Measurements from ENCODE around the gene ZNF865.

ZNF865 gene

DNA sequence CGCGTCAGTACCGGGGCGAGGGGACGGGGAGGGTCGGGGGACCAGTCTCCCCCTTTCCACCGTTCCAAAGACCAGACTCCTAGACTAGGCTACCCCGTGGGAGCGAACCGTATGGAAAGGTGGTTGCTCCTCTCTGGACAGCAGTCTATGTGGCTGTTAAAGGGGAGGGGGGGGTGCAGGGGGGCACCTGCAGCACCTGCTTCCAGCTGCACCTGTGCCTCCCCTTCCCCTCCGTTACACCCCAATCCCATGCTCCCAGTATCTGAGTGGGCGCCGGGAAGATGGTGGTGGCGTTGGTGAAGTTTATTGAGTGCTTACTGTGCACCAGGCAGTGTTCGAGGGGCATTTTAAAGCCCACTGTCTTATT, 4.8 kb upstream of the ZNF865 start:
- no peaks in the 10 kb centered on the region for H3K27me3 ChIP-seq (replicated peaks; ENCODE audit: insufficient read depth, low read length)
- peaks cover 12% of the 10 kb centered on the region; the same call in 1 of the 2 replicates for H3K4me1 ChIP-seq (ENCODE audit: low read length)
- peak overlapping the region; percentile 68; the same call in 1 of the 2 replicates for H3K9ac ChIP-seq (ENCODE audit: low read length)
- H3K36me3 ChIP-seq (replicated peaks; ENCODE audit: insufficient read depth, low read length): no peaks in the 10 kb centered on the region
- H2AFZ ChIP-seq (ENCODE audit: low read length): peak overlapping the region; percentile 40; the same call in 1 of the 2 replicates
- H3K27ac ChIP-seq (ENCODE audit: low read length): no peak overlapping the region
- 0 out of 2 replicates have a peak, but pooled peaks cover 7% of the 10 kb centered on the region for H3K79me2 ChIP-seq (ENCODE audit: low read length)
- H3K4me2 ChIP-seq (ENCODE audit: low read depth, low read length): peak overlapping the region; percentile 88
- H3K4me3 ChIP-seq (ENCODE audit: low read length): peak overlapping the region; percentile 66
- H3F3A ChIP-seq (ENCODE audit: insufficient read depth, low read length): peaks cover 31% of the 10 kb centered on the region
- DNase-seq: no peak
- TF ChIP-seq EZH2phosphoT487 (IDR thresholded peaks at IDR 0.05; ENCODE audit: low read length) (no peak), EZH2 (optimal IDR thresholded peaks at IDR 0.05; ENCODE audit: low read depth, low read length) (no peak)
- TF ChIP-seq, protein P1, sequence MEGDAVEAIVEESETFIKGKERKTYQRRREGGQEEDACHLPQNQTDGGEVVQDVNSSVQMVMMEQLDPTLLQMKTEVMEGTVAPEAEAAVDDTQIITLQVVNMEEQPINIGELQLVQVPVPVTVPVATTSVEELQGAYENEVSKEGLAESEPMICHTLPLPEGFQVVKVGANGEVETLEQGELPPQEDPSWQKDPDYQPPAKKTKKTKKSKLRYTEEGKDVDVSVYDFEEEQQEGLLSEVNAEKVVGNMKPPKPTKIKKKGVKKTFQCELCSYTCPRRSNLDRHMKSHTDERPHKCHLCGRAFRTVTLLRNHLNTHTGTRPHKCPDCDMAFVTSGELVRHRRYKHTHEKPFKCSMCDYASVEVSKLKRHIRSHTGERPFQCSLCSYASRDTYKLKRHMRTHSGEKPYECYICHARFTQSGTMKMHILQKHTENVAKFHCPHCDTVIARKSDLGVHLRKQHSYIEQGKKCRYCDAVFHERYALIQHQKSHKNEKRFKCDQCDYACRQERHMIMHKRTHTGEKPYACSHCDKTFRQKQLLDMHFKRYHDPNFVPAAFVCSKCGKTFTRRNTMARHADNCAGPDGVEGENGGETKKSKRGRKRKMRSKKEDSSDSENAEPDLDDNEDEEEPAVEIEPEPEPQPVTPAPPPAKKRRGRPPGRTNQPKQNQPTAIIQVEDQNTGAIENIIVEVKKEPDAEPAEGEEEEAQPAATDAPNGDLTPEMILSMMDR (IDR thresholded peaks at IDR 0.05; ENCODE audit: low read length): no peak
- no peaks in the 10 kb centered on the region for H4K20me1 ChIP-seq (ENCODE audit: insufficient read depth, low read length)
- H3K9me2 ChIP-seq (replicated peaks; ENCODE audit: insufficient read depth, low read length): no peaks in the 10 kb centered on the region
- H3K9me3 ChIP-seq (replicated peaks; ENCODE audit: insufficient read depth, low read length): no peaks in the 10 kb centered on the region

DNA sequence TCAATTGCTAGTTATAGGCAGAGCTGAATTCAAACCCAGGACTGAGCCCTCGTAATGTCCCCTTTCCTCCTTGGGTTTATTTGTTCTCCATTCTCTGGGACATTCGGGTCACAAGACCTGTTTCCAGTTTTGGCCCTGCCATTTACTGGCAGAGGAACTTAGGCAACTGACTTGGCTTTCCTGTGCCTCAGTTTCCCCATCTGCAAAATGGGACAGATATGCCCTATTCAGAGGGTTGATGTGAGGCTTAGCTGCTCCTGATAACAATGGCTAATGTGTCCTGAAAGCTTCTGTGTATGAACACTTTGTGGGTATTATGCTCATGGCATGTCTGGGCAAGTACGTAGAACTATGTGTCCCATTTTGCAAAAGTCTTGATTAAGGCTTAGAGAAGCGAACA, 4.4 kb upstream of the ZNF865 start:
- Histone ChIP-seq H3F3A (ENCODE audit: insufficient read depth, low read length) (peaks cover 35% of the 10 kb centered on the region), H4K20me1 (ENCODE audit: insufficient read depth, low read length) (no peaks in the 10 kb centered on the region), H3K36me3 (replicated peaks; ENCODE audit: insufficient read depth, low read length) (no peaks in the 10 kb centered on the region), H3K4me3 (ENCODE audit: low read length) (peak overlapping the region; percentile 66), H3K27ac (ENCODE audit: low read length) (no peak overlapping the region), H3K9ac (ENCODE audit: low read length) (peak overlapping the region; percentile 68; the same call in 1 of the 2 replicates), H2AFZ (ENCODE audit: low read length) (0 out of 2 replicates have a peak overlapping the region, but pooled peaks have one; percentile 40), H3K4me2 (ENCODE audit: low read depth, low read length) (peak overlapping the region; percentile 88), H3K27me3 (replicated peaks; ENCODE audit: insufficient read depth, low read length) (no peaks in the 10 kb centered on the region), H3K9me2 (replicated peaks; ENCODE audit: insufficient read depth, low read length) (no peaks in the 10 kb centered on the region), H3K4me1 (ENCODE audit: low read length) (peaks cover 12% of the 10 kb centered on the region; the same call in 1 of the 2 replicates), H3K9me3 (replicated peaks; ENCODE audit: insufficient read depth, low read length) (no peaks in the 10 kb centered on the region), H3K79me2 (ENCODE audit: low read length) (0 out of 2 replicates have a peak, but pooled peaks cover 7% of the 10 kb centered on the region)
- no peak for DNase-seq
- TF ChIP-seq, protein P1 (IDR thresholded peaks at IDR 0.05; ENCODE audit: low read length): no peak
- TF ChIP-seq EZH2 (optimal IDR thresholded peaks at IDR 0.05; ENCODE audit: low read depth, low read length) (no peak), EZH2phosphoT487 (IDR thresholded peaks at IDR 0.05; ENCODE audit: low read length) (no peak)

DNA sequence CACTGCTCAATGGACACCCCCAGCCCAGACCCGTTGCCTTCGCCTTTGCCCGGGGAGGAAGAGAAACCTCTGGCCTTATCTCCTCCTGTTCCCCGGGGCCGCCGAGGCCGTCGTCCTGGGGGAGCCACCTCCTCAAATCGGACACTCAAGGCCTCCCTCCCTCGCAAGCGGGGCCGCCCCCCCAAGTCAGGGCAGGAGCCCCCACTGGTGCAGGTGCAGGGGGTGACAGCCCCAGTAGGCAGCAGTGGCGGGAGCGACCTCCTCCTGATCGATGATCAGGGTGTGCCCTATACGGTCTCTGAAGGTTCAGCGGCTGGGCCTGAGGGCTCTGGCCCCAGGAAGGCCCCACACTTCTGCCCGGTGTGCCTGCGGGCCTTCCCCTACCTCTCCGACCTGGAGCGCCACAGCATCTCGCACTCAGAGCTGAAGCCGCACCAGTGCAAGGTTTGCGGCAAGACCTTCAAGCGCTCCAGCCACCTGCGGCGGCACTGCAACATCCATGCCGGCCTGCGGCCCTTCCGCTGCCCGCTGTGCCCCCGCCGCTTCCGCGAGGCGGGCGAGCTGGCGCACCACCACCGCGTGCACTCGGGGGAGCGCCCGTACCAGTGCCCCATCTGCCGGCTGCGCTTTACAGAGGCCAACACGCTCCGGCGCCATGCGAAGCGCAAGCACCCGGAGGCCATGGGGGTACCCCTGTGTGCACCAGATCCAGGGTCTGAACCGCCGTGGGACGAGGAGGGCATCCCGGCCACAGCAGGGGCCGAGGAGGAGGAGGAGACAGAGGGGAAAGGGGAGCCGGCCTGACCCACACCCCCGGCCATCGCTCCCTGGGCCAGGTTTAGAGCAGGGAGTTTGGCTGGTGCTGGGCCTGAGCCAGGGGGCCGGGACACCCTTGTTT, 3.1 kb upstream of the ZNF865 start:
- Histone ChIP-seq H3K9me3 (replicated peaks; ENCODE audit: insufficient read depth, low read length) (no peaks in the 10 kb centered on the region), H3K27ac (ENCODE audit: low read length) (no peak overlapping the region), H3F3A (ENCODE audit: insufficient read depth, low read length) (peaks cover 37% of the 10 kb centered on the region), H3K4me1 (ENCODE audit: low read length) (peaks cover 18% of the 10 kb centered on the region), H3K4me2 (ENCODE audit: low read depth, low read length) (no peak overlapping the region), H3K79me2 (ENCODE audit: low read length) (peaks cover 18% of the 10 kb centered on the region), H3K9ac (ENCODE audit: low read length) (no peak overlapping the region), H3K4me3 (ENCODE audit: low read length) (no peak overlapping the region), H2AFZ (ENCODE audit: low read length) (no peak overlapping the region), H3K36me3 (replicated peaks; ENCODE audit: insufficient read depth, low read length) (no peaks in the 10 kb centered on the region), H4K20me1 (ENCODE audit: insufficient read depth, low read length) (no peaks in the 10 kb centered on the region), H3K27me3 (replicated peaks; ENCODE audit: insufficient read depth, low read length) (no peaks in the 10 kb centered on the region), H3K9me2 (replicated peaks; ENCODE audit: insufficient read depth, low read length) (no peaks in the 10 kb centered on the region)
- TF ChIP-seq EZH2 (optimal IDR thresholded peaks at IDR 0.05; ENCODE audit: low read depth, low read length): no peak
- TF ChIP-seq, protein P1 (IDR thresholded peaks at IDR 0.05; ENCODE audit: low read length): no peak
- no peak for TF ChIP-seq EZH2phosphoT487 (IDR thresholded peaks at IDR 0.05; ENCODE audit: low read length)
- no peak for DNase-seq
